GM20431 (cell line): ENCODE data around the gene MMP2.

Experiments used
- in situ Hi-C: fragments of 300-500 bp; cut with MseI, MboI; formaldehyde crosslinking; loops from one replicate; pipeline ENCODE4 v1.15.0; 2020; ENCODE audit warnings: low sequenced_read_pairs; ENCODE audit not compliant: unreplicated experiment

The MMP2 gene

DNA sequence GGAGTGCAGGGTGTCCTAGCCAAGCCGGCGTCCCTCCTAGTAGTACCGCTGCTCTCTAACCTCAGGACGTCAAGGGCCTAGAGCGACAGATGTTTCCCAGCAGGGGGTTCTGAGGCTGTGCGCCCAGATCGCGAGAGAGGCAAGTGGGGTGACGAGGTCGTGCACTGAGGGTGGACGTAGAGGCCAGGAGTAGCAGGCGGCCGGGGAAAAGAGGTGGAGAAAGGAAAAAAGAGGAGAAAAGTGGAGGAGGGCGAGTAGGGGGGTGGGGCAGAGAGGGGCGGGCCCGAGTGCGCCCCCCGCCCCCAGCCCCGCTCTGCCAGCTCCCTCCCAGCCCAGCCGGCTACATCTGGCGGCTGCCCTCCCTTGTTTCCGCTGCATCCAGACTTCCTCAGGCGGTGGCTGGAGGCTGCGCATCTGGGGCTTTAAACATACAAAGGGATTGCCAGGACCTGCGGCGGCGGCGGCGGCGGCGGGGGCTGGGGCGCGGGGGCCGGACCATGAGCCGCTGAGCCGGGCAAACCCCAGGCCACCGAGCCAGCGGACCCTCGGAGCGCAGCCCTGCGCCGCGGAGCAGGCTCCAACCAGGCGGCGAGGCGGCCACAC is at the start of gene MMP2:
Gene MMP2 (plus strand): TSS at position 372 of the 603 bp plus-strand sequence. CDS start 282 bp downstream, outside the sequence.
- in situ Hi-C loops = no loop called here

DNA sequence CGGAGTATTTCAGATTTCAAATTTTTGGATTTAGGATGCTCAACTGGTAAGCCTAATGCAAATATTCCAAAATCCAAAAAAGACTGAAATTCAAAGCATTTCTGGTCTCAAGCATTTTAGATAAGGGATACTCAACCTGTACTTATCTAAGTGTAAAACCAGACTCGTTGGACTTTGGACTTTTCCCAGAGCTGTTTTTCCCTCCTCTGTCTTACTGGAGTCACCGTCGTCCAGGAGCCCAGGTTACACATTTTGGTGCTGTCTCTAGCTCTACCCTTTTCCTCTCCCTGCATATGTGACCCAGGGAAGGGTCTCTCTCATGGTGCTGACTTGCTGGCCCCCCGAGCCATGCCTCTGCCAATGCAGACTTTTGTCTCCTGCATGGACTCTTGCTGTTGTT is 46.0 kb upstream of the MMP2 start:
- in situ Hi-C loops = no loop called here

DNA sequence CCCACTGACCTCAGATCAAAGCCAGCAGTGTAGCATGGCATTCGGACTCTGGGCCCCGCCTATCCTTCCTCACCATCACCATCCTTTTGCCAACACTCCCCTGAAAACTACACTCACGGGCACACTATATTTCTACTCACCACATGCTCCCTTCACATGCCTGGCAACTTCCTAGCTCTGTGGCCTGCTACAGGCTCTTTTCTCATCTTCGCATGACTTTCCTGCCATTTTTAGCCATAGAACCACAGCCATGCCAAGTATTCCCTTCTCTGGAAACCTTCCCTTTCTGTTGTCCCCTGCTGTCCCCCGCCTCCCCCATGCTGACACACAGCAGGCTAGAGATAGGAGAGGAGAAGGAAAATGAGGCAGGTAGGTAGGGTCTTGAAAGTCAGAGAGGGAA is 45.5 kb upstream of the MMP2 start:
- in situ Hi-C loops = no loop called here

GRCh38 chr16:55434000-55434399 is 45.0 kb upstream of the MMP2 start:
- in situ Hi-C loops = no loop called here

DNA sequence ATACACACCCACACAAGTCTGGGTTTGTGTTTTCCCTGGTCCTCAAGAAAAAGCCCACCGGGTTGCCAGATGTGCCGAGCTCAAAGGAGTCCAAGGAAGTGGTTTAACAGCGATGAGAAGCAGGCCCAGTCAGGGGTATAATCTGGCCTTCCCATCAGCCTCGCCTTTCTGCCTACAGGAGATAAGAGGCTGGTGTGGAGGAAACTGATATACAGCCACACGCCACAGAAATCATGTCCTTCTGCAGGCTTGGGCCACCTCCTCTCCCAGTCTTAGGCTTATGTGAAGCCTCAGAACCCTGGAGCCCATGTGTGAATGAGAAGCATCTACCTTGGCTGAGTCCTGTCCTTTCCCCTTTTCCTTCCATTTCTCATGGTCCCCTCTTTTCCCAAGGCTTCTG is 43.6 kb upstream of the MMP2 start:
- in situ Hi-C loops = no loop called here

DNA sequence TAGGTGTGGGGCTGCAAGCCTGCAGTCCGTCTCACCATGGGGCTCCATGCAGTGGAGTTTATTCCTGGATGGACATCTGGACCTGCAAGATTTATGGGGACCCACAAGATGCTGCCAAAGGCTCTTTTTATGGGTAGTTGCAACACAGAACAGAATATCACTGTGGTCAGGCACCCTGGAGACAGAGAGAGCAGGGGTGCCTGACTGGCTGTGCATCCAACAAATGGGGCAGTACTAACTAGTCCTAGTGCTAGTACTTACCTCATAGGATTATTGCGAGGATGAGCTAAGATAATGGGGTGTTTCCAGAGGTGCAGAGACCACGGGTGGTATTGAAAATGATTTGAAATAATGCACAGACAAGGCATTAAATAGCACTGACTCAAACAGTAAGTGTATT is 42.4 kb upstream of the MMP2 start:
- in situ Hi-C loops = no loop called here

GRCh38 chr16:55437625-55438024 is 41.4 kb upstream of the MMP2 start:
- in situ Hi-C loops = no loop called here

DNA sequence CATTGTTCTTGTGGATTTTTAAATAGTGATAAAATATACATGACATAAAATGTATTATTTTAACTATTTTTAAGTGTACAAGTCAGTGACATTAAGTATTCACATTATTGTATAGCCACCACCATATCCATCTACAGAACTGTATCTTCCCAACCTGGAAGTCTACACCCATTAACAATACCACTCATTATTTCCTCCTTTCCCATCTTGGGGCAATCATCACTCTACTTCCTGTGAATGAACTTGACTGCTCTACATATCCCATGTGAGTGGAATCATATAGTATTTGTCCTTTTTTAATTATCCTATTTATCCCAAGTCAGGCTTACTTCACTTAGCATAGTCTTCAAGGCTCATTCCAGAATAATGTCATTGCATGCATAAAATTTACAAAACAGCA is 40.7 kb upstream of the MMP2 start:
- in situ Hi-C loops = no loop called here

DNA sequence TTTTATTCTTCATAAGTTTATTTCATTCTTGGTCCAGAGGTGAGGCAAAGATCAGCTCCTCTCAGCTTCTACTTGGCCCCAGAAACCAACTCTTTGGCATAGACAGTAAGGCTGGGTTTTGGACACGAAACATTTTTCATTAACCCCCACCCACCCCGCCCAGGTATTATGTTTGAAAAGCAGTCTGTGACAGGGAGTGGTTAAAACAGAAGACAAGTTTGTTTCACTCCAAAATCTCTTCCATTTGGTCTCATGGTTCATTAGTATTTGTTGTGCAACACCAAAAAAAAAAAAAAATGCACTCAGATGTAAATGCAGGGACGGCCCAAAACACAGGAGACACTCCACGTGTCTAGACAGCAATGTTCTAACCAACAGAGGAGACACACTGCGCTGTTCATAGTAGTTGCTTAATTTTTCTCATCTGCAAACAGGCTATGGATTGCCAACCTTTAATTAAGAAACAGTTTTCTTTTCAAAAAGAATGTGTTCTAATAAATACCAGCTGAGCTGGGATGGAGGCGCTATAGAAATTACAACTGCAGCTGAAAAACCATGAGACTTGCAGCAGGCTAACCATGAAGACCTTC is 39.8 kb upstream of the MMP2 start:
- in situ Hi-C loops = no loop called here

DNA sequence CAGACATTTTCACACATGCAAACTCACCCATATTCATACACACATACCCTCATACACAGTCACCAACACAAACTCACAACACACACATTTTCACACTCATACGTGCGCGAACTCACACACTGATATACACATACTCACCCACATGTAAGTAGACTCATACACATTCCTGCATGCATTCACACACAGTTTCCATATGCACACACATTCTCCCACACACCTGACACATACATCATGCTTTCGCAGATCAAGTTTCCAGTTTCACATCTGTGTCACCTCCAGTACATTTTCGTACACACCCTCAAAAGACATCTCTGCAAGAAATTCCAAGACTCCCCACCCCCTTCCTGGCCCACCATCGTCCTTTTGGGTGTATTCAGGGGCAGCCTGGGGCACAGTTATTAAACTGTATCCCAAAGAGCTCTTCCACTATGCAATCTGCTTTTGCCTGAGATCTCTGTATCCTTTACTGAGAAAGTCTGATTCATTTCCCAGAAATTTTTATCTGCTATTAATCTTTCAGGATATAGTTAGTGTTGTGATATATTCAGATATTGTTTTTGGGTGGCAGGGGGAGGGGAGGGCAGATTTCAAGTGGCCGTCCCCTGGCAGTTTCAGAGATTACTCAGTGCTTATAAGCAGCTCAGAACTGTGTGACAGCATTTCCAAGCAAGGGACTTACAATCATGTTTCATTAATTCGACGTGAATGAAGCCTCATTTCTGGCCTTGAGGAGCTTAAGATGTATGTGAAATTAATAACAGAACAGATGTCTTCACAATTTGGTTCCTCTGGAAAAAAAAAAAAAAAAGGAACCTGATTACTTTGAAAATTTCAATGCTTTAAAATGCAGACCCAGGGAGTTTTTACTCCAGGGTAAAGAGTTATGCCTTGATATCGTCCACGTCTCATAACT is 35.3 kb upstream of the MMP2 start:
- in situ Hi-C loops = no loop called here

- in situ Hi-C loops = no loop called here
Observed at GRCh38 chr16:55444754-55445485, 34.1 kb upstream of the MMP2 start.

GRCh38 chr16:55447231-55447630 is 31.8 kb upstream of the MMP2 start:
- in situ Hi-C loops = no loop called here

DNA sequence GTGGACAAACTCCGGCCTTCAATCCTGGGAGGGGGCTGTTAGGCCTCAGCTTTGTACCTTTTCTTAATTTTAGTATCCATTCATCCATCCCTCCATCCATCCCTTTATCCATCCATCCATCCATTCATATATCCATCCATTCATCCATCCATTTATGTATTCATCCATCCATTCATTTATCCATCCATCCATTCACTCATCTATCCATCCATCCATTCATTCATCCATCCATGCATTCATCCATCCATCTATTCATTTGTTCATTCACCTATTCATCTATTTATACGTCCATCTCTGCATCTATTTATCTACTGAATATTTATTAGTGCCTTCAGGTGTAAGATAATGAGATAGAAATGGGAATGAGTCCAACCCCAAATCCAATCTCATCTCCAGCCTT is 26.0 kb upstream of the MMP2 start:
- in situ Hi-C loops = loop anchor here (25.0 kb wide), 1 partner anchor 409 kb away; no protein-coding TSS in a partner anchor

DNA sequence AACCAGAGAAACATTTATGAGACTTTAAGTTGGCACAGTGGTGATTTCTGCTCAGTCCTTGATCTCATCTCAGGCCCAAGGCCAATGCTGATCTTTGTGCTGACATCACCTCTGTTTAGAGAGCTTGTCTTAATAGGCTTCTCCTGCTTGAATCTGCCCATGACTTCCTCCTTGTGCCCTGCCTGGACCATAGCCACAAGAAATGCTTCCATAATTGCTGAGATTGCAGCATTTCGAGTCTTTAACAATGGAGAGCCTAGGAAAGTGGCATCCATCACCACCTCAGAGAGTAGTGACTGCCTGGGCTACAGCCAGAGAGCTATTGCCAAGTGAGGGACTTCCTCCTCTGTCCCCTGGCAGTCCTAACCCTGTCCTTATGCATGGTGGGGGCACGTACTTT is 25.1 kb upstream of the MMP2 start:
- in situ Hi-C loops = loop anchor here (25.0 kb wide), 1 partner anchor 408 kb away; no protein-coding TSS in a partner anchor

DNA sequence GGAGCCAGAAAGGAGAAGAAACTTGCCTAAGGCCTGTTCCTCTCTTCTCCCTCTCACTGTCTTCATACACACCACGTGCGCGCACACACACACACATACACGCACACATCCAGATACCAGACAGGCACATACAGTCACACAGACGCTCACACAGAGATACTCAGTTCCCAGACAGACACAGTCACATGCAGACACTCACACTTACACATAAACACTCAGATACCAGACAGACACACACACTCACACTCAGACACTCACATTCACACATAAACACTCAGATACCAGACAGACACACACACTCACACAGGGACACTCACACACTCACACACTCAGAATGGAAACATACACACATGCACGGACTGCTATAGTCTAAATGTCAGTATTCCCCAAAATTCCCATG is 24.1 kb upstream of the MMP2 start:
- in situ Hi-C loops = loop anchor here (25.0 kb wide), 1 partner anchor 407 kb away; no protein-coding TSS in a partner anchor

- in situ Hi-C loops = loop anchor here (10.0 to 25.0 kb wide), 2 partner anchors 243 to 400 kb away; no protein-coding TSS in a partner anchor
Observed at GRCh38 chr16:55462241-55462640, 16.8 kb upstream of the MMP2 start.

DNA sequence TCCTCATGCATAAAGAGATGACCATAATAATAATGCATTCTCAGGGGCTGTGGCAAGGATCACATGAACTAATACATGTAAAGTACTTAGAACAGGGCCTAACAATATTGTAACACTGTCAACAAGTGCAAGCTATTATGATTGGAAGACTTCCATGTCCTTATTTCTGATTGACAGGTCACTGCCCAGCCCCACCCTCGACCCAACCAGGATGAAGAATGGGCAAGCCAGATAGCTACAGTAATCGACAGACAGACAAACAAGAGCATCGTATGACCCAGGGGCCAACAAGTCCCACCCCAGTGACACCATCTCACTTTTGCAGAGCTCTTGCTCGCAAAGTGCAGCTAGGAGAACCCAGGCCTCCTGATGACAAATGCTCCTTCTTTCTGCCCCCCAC is 14.6 kb upstream of the MMP2 start:
- in situ Hi-C loops = loop anchor here (10.0 to 25.0 kb wide), 2 partner anchors 240 to 398 kb away; no protein-coding TSS in a partner anchor

DNA sequence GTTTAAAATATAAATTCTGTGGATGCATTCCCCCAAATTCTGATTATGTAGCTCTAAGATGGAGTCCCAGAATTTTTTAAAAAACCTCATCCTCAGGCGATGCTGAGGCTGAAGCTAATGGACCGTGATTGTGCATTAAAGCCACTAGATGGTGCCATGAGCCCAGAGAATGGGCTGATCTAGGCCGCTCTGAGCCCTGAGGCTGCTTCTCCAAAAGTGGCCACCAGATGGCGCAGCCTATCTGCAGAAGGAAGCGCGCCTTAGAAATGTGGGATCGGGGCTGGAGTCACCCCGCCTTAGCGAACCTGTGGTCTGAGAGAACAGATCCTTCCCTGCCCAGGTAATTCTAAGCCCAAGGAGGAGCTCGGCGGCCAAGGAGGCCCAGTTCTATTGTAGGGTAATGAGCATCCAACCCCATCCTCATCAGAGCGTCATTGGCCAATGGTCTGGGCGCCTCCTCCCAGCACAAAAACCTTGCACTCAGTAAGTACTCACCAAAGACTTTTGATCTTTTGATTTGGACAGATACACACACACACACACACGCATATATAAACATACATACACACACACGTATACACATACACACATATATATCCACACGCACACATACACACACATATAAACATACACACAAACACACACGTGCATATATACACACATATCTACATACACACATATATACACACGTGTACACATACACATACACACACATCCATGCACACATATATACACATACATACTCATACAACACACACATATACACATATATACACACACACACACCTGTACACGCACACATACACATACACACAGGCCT is 13.7 kb upstream of the MMP2 start:
- in situ Hi-C loops = loop anchor here (10.0 to 25.0 kb wide), 2 partner anchors 240 to 397 kb away; no protein-coding TSS in a partner anchor

DNA sequence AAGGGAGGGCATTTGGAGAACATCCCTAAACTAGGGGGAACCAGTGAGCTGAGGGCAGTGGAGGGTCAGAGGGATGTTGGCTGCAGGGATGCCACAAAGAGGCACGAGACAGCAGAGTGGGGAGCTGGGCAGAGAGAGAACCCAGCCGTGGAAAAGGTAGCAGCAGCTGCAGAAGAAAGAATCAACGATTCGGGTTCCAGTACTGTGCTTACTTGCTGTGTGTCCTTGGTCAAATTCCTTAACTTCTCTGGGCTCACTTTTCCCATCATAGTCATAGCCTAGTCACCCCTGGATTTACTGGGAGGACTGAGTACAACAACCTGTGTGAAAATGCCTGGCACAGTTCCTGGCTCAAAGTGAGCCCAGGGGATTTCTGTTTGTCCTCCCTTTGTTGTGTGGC is 12.8 kb upstream of the MMP2 start:
- in situ Hi-C loops = loop anchor here (10.0 to 25.0 kb wide), 2 partner anchors 239 to 396 kb away; no protein-coding TSS in a partner anchor
